HepG2 (cell line): ENCODE measurements around the gene POLR2B. TPM values are rescaled to one million over a fixed set of nuclear protein-coding genes. Genes with fewer than 3 reads are reported as not detected.

ENCODE experiments used
- ATF7-NPFF ChIP-seq: sonication (generic); formaldehyde crosslinking; IDR thresholded peaks from 2 replicates; pipeline ENCODE4 v1.8.1; 2023; ENCODE audit warnings: mild to moderate bottlenecking, low read depth, missing genetic modification reagents, moderate library complexity
- ERF ChIP-seq: IDR thresholded peaks from 2 replicates; pipeline ENCODE4 v1.6.1; 2018; ENCODE audit warnings: missing biosample characterization, missing genetic modification reagents
- HNRNPL ChIP-seq: fragments of 200-400 bp; formaldehyde crosslinking; IDR thresholded peaks from 2 replicates; pipeline ENCODE4 v1.6.1; 2017; ENCODE audit warnings: mild to moderate bottlenecking, low read depth, low read length
- JUN ChIP-seq: sonication (generic); formaldehyde crosslinking; IDR thresholded peaks from 2 replicates; pipeline ENCODE4 v1.4.0; 2020; ENCODE audit warnings: mild to moderate bottlenecking, missing genetic modification reagents
- RBM39 ChIP-seq: fragments of 200-400 bp; formaldehyde crosslinking; IDR thresholded peaks from one replicate; pipeline ENCODE4 v1.6.1; 2018; ENCODE audit warnings: antibody characterized with exemption, mild to moderate bottlenecking, low read depth, low read length; ENCODE audit not compliant: poor library complexity, severe bottlenecking
- ZNF232 ChIP-seq: sonication (generic); formaldehyde crosslinking; IDR thresholded peaks from 2 replicates; pipeline ENCODE4 v1.4.0; 2020; ENCODE audit warnings: missing genetic modification reagents, borderline replicate concordance
- ZNF264 ChIP-seq: sonication (generic); formaldehyde crosslinking; IDR thresholded peaks from 2 replicates; pipeline ENCODE4 v1.4.0; 2020; ENCODE audit warnings: missing genetic modification reagents
- ZNF274 ChIP-seq: sonication (generic); formaldehyde crosslinking; IDR thresholded peaks from 2 replicates; pipeline ENCODE4 v1.5.1; 2020; ENCODE audit warnings: mild to moderate bottlenecking, missing genetic modification reagents
- ZNF317 ChIP-seq: sonication (generic); formaldehyde crosslinking; IDR thresholded peaks from 2 replicates; pipeline ENCODE4 v1.5.0; 2020; ENCODE audit warnings: mild to moderate bottlenecking, missing genetic modification reagents
- ZNF383 ChIP-seq: sonication (generic); formaldehyde crosslinking; IDR thresholded peaks from 2 replicates; pipeline ENCODE4 v1.4.0; 2020; ENCODE audit warnings: missing genetic modification reagents, mild to moderate bottlenecking, borderline replicate concordance
- ZSCAN25 ChIP-seq: sonication (generic); formaldehyde crosslinking; IDR thresholded peaks from 2 replicates; pipeline ENCODE4 v1.8.0; 2022; ENCODE audit warnings: mild to moderate bottlenecking, missing genetic modification reagents
- polyA plus RNA-seq, 8 experiments: library from polyadenylated mRNA; depleted of rRNA in 3 of 8; stranded (reverse) in 7 of 8; unstranded in 1 of 8; fragments of >200 nt; fragmentation: Illumina TruSeq in 4 of 8; extraction: Trizol in 4 of 8; gene quantifications; 2 replicates each; pipeline versions ENCODE4 v1.2.1 to v1.2.3, GENCODE V29; 2011 to 2016; ENCODE audit warnings: low read depth in 4 of 8, missing spikeins in 1 of 8, mixed read lengths in 1 of 8; ENCODE audit not compliant: insufficient read depth in 1 of 8
- total RNA-seq, 5 experiments: library from RNA; depleted of rRNA; stranded (reverse); fragments of >200 nt; fragmentation: Illumina TruSeq; extraction: Trizol; gene quantifications; 2 replicates each; pipeline ENCODE4 v1.2.3, GENCODE V29; 2016; ENCODE audit warnings: low read depth in 1 of 5
- TF ChIP-seq, protein P1 (sequence below): sonication (generic); formaldehyde crosslinking; IDR thresholded peaks from 2 replicates; pipeline ENCODE4 v1.4.0; 2020; ENCODE audit warnings: missing genetic modification reagents
- TF ChIP-seq, protein P2 (sequence below): fragments of 450-650 bp; IDR thresholded peaks from 2 replicates; pipeline ENCODE4 v1.6.1; 2016
- TF ChIP-seq, protein P3 (sequence below): sonication (generic); formaldehyde crosslinking; IDR thresholded peaks from 2 replicates; pipeline ENCODE4 v1.4.0; 2020; ENCODE audit warnings: missing genetic modification reagents
- TF ChIP-seq, protein P4 (sequence below): IDR thresholded peaks from 2 replicates; pipeline ENCODE4 v1.6.1; 2016; ENCODE audit warnings: low read depth, control low read depth

The POLR2B gene
- total and polyA plus RNA-seq, 2 of the 13 experiments (the other 11 are each of a cell fraction or from before 2014, with no cell fraction given): 70.6 to 116 TPM

DNA sequence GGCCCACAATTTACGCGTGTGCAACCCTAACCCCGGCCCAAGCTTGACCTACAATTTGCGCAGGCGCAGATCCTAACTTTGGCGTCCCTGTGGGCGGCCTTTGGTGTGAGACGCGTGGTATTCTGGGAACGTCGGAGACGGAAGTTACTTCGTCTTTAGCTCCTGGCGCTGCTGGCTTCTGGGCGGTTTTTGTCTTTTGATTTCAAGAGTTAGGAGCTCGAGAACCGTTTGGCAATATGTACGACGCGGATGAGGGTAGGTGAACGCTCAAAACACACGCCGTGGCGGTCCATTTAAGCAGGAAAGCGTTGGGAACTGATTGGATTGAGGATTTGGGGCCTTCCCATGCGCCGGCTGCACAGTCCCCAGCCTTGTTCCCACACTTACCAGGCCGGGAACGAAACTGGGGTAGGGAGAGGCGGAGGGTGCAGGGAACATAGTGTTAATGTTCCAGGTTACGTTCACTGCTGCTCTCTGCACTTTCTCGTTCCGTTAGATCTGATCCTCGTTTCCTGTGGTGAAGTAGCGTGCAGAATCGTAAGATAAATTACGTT is at the start of gene POLR2B (continued):
- TF ChIP-seq, protein P1, sequence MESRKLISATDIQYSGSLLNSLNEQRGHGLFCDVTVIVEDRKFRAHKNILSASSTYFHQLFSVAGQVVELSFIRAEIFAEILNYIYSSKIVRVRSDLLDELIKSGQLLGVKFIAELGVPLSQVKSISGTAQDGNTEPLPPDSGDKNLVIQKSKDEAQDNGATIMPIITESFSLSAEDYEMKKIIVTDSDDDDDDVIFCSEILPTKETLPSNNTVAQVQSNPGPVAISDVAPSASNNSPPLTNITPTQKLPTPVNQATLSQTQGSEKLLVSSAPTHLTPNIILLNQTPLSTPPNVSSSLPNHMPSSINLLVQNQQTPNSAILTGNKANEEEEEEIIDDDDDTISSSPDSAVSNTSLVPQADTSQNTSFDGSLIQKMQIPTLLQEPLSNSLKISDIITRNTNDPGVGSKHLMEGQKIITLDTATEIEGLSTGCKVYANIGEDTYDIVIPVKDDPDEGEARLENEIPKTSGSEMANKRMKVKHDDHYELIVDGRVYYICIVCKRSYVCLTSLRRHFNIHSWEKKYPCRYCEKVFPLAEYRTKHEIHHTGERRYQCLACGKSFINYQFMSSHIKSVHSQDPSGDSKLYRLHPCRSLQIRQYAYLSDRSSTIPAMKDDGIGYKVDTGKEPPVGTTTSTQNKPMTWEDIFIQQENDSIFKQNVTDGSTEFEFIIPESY: no peak
- TF ChIP-seq RBM39: peak; percentile 72
- TF ChIP-seq ZNF383: no peak
- TF ChIP-seq, protein P2, sequence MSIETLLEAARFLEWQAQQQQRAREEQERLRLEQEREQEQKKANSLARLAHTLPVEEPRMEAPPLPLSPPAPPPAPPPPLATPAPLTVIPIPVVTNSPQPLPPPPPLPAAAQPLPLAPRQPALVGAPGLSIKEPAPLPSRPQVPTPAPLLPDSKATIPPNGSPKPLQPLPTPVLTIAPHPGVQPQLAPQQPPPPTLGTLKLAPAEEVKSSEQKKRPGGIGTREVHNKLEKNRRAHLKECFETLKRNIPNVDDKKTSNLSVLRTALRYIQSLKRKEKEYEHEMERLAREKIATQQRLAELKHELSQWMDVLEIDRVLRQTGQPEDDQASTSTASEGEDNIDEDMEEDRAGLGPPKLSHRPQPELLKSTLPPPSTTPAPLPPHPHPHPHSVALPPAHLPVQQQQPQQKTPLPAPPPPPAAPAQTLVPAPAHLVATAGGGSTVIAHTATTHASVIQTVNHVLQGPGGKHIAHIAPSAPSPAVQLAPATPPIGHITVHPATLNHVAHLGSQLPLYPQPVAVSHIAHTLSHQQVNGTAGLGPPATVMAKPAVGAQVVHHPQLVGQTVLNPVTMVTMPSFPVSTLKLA: peak; percentile 39; the same call in 1 of the 2 replicates
- TF ChIP-seq ZNF232 (CRISPR knock-in tag): 0 out of 2 replicates have a peak, but pooled peaks have one; percentile 23
- TF ChIP-seq ATF7-NPFF (CRISPR knock-in tag): peak; percentile 57; the same call in 1 of the 2 replicates
- TF ChIP-seq HNRNPL: 0 out of 2 replicates have a peak, but pooled peaks have one; percentile 43
- TF ChIP-seq ZNF264 (CRISPR knock-in tag): peak; percentile 69; the same call in 1 of the 2 replicates
- peak; percentile 51; the same call in 1 of the 2 replicates for TF ChIP-seq ZSCAN25
- TF ChIP-seq, protein P3, sequence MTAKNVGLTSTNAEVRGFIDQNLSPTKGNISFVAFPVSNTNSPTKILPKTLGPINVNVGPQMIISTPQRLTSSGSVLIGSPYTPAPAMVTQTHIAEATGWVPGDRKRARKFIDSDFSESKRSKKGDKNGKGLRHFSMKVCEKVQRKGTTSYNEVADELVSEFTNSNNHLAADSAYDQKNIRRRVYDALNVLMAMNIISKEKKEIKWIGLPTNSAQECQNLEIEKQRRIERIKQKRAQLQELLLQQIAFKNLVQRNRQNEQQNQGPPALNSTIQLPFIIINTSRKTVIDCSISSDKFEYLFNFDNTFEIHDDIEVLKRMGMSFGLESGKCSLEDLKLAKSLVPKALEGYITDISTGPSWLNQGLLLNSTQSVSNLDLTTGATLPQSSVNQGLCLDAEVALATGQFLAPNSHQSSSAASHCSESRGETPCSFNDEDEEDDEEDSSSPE: peak; percentile 40; the same call in 1 of the 2 replicates
- TF ChIP-seq ZNF317 (CRISPR knock-in tag): peak; percentile 60; the same call in 1 of the 2 replicates
- TF ChIP-seq, protein P4, sequence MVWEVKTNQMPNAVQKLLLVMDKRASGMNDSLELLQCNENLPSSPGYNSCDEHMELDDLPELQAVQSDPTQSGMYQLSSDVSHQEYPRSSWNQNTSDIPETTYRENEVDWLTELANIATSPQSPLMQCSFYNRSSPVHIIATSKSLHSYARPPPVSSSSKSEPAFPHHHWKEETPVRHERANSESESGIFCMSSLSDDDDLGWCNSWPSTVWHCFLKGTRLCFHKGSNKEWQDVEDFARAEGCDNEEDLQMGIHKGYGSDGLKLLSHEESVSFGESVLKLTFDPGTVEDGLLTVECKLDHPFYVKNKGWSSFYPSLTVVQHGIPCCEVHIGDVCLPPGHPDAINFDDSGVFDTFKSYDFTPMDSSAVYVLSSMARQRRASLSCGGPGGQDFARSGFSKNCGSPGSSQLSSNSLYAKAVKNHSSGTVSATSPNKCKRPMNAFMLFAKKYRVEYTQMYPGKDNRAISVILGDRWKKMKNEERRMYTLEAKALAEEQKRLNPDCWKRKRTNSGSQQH (CRISPR knock-in tag): 0 out of 2 replicates have a peak, but pooled peaks have one; percentile 50
- peak; percentile 85 for TF ChIP-seq ZNF274 (CRISPR knock-in tag)
- 0 out of 2 replicates have a peak, but pooled peaks have one; percentile 20 for TF ChIP-seq JUN
- peak; percentile 62; the same call in 1 of the 2 replicates for TF ChIP-seq ERF (CRISPR knock-in tag)
- TF ChIP-seq, all 625 proteins: peak for 139
